Pancreas (tissue), 10 donors: Measurements from ENCODE around the gene RNU2-63P. TPM values are rescaled to one million over a fixed set of nuclear protein-coding genes. Genes with fewer than 3 reads are reported as not detected.
A peak's percentile ranks its signal among the peaks of the same experiment; 100 is the strongest.
"Not testable (repeated sequence)": the region's sequence is repeated elsewhere in the genome, so short reads cannot be mapped to it uniquely, and the experiment has no call there.

Experiments used
- ATAC-seq, 4 donors: fragments of 200-7000 bp; cut with Tn5 transposase; one replicate each; pipeline versions ENCODE4 v1.8.0 to v1.9.1; 2020; ENCODE audit warnings: mild to moderate bottlenecking in 4 of 4, moderate library complexity in 4 of 4
- DNase-seq, 6 donors: peaks; one replicate each; pipeline ENCODE4 v3.0.0-alpha.2; 2020
- FAIRE-seq: peaks from 2 replicates; lab custom pipeline; 2012; peaks lifted over from hg19 to GRCh38; lab: Jason Lieb, UNC
- H3K27ac ChIP-seq, 4 donors: fragments of 200-600 bp; sonication (generic); 1 replicate in 3 of 4; 2 replicates in 1 of 4; pipeline versions ENCODE4 v1.5.0 to v1.8.0; 2020
- H3K27me3 ChIP-seq, 4 donors: fragments of 200-600 bp; one replicate each; pipeline ENCODE4 v1.8.0; 2021
- H3K36me3 ChIP-seq, 3 donors: fragments of 200-600 bp; sonication (generic) in 1 of 3; one replicate each; pipeline versions ENCODE4 v1.5.0 to v1.8.0; 2020 to 2021
- H3K4me1 ChIP-seq, 3 donors: fragments of 200-600 bp; one replicate each; pipeline ENCODE4 v1.8.0; 2021
- H3K4me3 ChIP-seq, 4 donors: fragments of 200-600 bp; sonication (generic) in 2 of 4; one replicate each; pipeline versions ENCODE4 v1.5.0 to v1.8.0; 2020 to 2021
- H3K9me3 ChIP-seq, 4 donors: fragments of 200-600 bp; one replicate each; pipeline ENCODE4 v1.8.0; 2021
- WGBS, 2 donors: extraction: QIAGEN DNeasy Blood & Tissue Kit; methylation state at CpG; one replicate each; pipeline ENCODE4 v1.1.7; 2013; 5-methylcytosine and 5-hydroxymethylcytosine counted together
- intact Hi-C, 3 donors: fragments of 100-400 bp; cut with DNase I; formaldehyde crosslinking; loops; one replicate each; pipeline versions ENCODE4 v1.11.1 to v1.14.2; 2022
- polyA plus RNA-seq, 2 donors: library from polyadenylated mRNA; stranded (reverse); fragments of 200-250 nt; gene quantifications; one replicate each; pipeline ENCODE4 v1.2.3, GENCODE V29; 2013
- total RNA-seq, 6 donors: library from RNA; stranded (reverse); fragmentation: NEBNext Ultra II Directional in 4 of 6; extraction: Animal tissue kit (Norgen Biotek cat#: 25700) in 4 of 6; gene quantifications; one replicate each; pipeline versions ENCODE4 v1.2.1 to v1.2.4, GENCODE V29; 2021 to 2023
- TF ChIP-seq, protein P1 (sequence below), 4 donors: fragments of 200-600 bp; sonication (generic) in 3 of 4; IDR thresholded peaks; one replicate each; pipeline versions ENCODE4 v1.5.0 to v1.8.0; 2021; ENCODE audit warnings: antibody characterized with exemption in 4 of 4
- donor health status: healthy with polysubstance abuse.
- donor health status: DM: no; HTN: no; CAD: no; lungs with moderate emphysema.
- donor health status: DM: no; HTN: no; CAD: no.
- donor health status: control.
- donor health status: control.
- donor health status: Bipolar disorder and iron deficiency.
- donor health status: DM: yes; HTN: yes; CAD: no.
- donor health status: DM: no; HTN: no; CAD: no.
- donor health status: DM: no; HTN: no; CAD: no.
- donor health status: DM: yes; HTN: yes; CAD: no.

The RNU2-63P gene
- total and polyA plus RNA-seq, 8 donors = 1.9 TPM; not detected in 7

DNA sequence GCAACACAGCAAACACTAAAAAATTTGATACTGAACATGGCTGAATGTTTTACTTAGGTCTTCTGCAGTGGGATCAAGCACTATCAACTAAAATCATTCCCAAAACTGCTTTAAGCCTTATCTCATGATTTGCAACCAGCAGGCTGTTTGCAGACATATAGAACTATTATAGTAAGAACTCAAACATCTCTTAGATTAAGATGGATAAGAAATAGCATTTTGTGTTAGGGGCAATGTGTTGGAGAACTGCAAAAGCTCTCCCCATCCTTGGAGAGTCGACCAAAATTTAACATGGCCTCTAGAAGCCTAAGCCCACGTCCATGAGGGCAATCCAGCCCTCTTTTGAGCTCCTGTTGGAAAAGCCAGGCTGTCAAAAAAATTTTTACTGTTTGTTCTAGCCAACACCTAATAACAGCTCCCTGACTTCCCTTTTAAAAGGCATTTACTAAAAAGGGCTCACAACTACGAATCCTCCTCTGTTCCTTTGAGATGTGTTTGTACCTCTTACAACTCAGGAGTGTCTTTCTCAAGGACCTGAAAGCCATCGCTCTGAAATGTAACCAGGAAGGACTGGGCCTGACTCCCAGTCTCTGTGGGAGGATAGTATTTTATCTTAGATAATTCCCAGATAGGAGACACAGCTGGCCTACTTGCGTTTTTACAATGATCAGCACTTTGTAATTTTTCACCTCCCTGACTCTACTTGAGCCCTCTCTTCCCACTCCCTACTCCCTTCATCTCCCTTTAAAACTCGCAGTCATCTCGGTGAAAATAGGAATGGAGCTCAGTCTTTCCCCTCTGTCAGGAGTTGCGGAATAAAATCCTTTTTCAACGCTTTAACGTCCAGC is 37.8 kb upstream of the RNU2-63P start:
- Histone ChIP-seq H3K4me3 (peak overlapping the region; percentile 71 to 97 (median 80)), H3K36me3 (no peaks in the 10 kb centered on the region), H3K27me3 (no peaks in the 10 kb centered on the region), H3K9me3 (no peaks in the 10 kb centered on the region), H3K27ac (peak overlapping the region in 2 of 4 donors; percentile 89 to 96), H3K4me1 (peaks cover 0 to 25% (median 21%) of the 10 kb centered on the region in 3 donors)
- TF ChIP-seq, protein P1, sequence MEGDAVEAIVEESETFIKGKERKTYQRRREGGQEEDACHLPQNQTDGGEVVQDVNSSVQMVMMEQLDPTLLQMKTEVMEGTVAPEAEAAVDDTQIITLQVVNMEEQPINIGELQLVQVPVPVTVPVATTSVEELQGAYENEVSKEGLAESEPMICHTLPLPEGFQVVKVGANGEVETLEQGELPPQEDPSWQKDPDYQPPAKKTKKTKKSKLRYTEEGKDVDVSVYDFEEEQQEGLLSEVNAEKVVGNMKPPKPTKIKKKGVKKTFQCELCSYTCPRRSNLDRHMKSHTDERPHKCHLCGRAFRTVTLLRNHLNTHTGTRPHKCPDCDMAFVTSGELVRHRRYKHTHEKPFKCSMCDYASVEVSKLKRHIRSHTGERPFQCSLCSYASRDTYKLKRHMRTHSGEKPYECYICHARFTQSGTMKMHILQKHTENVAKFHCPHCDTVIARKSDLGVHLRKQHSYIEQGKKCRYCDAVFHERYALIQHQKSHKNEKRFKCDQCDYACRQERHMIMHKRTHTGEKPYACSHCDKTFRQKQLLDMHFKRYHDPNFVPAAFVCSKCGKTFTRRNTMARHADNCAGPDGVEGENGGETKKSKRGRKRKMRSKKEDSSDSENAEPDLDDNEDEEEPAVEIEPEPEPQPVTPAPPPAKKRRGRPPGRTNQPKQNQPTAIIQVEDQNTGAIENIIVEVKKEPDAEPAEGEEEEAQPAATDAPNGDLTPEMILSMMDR (IDR thresholded peaks at IDR 0.05) = no peak
- DNase-seq = no peak
- intact Hi-C loops = no loop called here
- no peak for FAIRE-seq
- WGBS, 2 donors = 46 to 49% methylated on average over 10 of the region's 10 CpGs
- no peak for ATAC-seq

DNA sequence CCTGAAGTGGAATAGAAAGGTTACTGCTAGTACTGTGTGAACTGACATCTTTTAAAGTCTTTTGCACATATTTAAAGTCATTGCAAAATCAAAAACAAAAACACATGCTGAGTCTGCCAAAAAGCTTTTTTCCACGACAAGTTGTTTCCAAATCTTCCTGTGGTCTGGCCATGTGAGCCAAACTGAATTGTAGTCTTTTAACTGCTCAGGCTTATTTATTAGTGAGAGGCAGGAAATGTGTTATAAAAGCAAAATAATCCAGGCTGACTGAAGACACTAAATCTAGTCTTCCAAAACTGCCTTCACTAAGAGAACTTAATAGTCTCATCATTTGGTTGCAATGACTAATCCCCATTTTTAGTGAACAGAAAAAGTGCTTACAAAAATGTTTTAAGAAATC is 36.9 kb upstream of the RNU2-63P start:
- TF ChIP-seq, protein P1 (IDR thresholded peaks at IDR 0.05) = no peak
- FAIRE-seq = no peak
- Histone ChIP-seq H3K36me3 (no peaks in the 10 kb centered on the region), H3K27me3 (no peaks in the 10 kb centered on the region), H3K4me1 (peaks cover 0 to 25% (median 21%) of the 10 kb centered on the region in 3 donors), H3K9me3 (no peaks in the 10 kb centered on the region), H3K4me3 (peak overlapping the region in 1 of 4 donors; percentile 97), H3K27ac (no peak overlapping the region)
- ATAC-seq = no peak
- intact Hi-C loops = no loop called here
- 12 to 13% methylated on average over 1 of the region's 1 CpG for WGBS, 2 donors
- DNase-seq = no peak

DNA sequence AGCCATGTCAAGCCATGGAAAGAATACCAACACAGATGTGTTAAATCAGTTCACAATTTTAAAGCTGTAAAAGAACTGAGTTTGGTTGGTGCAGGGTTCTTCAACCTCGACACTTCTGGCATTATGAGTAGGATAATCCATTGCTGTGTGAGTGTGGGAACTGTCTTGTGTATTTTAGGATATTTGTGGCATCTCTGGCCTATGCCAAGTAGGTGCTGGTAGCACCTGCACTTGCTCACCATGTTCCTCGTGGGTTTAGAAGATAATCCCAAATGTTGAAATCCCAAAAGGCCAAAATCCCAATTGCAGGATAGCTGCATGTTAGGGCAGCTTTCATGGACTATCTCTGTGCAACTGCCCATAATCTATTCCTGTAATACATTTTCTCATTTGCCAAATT is 35.4 kb upstream of the RNU2-63P start:
- WGBS, 2 donors = 60 to 65% methylated on average over 2 of the region's 2 CpGs
- H3K4me3 ChIP-seq = no peak overlapping the region
- H3K36me3 ChIP-seq = no peaks in the 10 kb centered on the region
- no peak for DNase-seq
- H3K27ac ChIP-seq = no peak overlapping the region
- no peak for FAIRE-seq
- TF ChIP-seq, protein P1 (IDR thresholded peaks at IDR 0.05) = no peak
- H3K9me3 ChIP-seq = no peaks in the 10 kb centered on the region
- no peak for ATAC-seq
- H3K27me3 ChIP-seq = no peaks in the 10 kb centered on the region
- H3K4me1 ChIP-seq = peaks cover 0 to 25% (median 21%) of the 10 kb centered on the region in 3 donors
- intact Hi-C loops = no loop called here

DNA sequence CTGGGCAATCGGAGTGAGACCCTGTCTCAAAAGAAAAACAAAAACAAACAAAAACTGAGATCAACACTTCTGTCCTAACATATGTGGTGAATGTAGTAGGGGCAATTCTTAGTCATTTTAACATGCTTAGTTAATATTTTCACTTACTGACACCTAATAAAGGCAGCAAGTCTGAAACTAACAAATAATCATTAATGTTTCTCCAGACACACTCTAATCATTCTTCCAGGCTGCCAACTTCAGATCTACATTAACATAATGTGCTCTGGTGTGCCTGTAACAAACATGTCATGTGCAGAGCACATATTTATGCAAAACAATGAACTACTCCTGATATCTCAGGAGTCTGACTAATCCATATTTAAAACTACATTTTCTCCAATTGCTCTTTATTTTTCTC is 33.3 kb upstream of the RNU2-63P start:
- peaks cover 0 to 25% (median 21%) of the 10 kb centered on the region in 3 donors for H3K4me1 ChIP-seq
- intact Hi-C loops = no loop called here
- H3K27me3 ChIP-seq = no peaks in the 10 kb centered on the region
- no peak overlapping the region for H3K27ac ChIP-seq
- H3K4me3 ChIP-seq = no peak overlapping the region
- ATAC-seq (no peak), DNase-seq (no peak), FAIRE-seq (no peak)
- H3K36me3 ChIP-seq = no peaks in the 10 kb centered on the region
- H3K9me3 ChIP-seq = no peaks in the 10 kb centered on the region
- TF ChIP-seq, protein P1 (IDR thresholded peaks at IDR 0.05) = no peak
- WGBS, 2 donors = 64 to 73% methylated on average over 1 of the region's 1 CpG

DNA sequence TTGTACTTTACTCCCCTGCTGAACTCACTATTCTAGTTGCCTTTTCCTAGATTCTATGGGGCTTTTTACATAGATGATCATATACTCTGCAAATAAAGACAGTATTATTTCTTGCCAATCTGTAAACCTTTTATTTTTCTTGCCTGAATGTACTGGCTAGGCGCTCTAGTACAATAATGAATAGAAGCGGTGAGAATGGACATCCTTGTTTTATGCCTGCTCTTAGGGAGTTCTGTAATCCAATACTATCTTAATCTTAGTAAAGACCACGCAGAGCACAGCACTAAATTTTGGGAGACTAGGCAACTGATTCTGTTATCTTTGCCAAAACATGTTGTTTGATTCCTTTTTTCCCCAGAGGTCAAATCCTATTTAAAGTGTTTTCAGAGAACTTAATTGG is 32.2 kb upstream of the RNU2-63P start:
- FAIRE-seq = no peak

DNA sequence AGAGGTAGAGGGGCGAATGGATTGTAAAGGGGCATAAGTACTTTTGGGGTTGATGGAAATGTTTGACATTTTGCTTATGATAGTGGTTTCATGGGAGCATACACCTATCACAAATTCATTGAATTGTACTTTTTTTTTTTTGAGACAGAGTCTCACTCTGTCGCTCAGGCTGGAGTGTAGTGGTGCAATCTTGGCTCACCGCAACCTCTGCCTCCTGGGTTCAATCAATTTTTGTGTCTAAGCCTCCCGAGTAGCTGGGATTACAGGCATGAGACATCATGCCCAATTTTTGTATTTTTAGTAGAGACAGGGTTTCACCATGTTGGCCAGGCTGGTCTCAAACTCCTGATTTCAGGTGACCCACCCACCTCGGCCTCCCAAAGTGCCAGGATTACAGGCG is 29.2 kb upstream of the RNU2-63P start:
- ATAC-seq, DNase-seq, H3K36me3 ChIP-seq, H3K27ac ChIP-seq, H3K4me3 ChIP-seq, FAIRE-seq, intact Hi-C loops, H3K4me1 ChIP-seq, H3K9me3 ChIP-seq, H3K27me3 ChIP-seq: not testable (repeated sequence)
- WGBS, 2 donors = 90% methylated on average over 6 of the region's 6 CpGs

More for the DNA sequence above, 32.2 kb upstream of the RNU2-63P start:
- Histone ChIP-seq H3K9me3 (no peaks in the 10 kb centered on the region), H3K36me3 (no peaks in the 10 kb centered on the region), H3K27ac (no peak overlapping the region), H3K4me1 (peaks cover 0 to 18% (median 11%) of the 10 kb centered on the region in 3 donors), H3K4me3 (no peak overlapping the region), H3K27me3 (no peaks in the 10 kb centered on the region)
- 93 to 96% methylated on average over 3 of the region's 3 CpGs for WGBS, 2 donors
- ATAC-seq (no peak), DNase-seq (no peak)
- intact Hi-C loops = no loop called here
- TF ChIP-seq, protein P1 (IDR thresholded peaks at IDR 0.05) = no peak
